ENCODE results near the gene LHFPL2.

DNA sequence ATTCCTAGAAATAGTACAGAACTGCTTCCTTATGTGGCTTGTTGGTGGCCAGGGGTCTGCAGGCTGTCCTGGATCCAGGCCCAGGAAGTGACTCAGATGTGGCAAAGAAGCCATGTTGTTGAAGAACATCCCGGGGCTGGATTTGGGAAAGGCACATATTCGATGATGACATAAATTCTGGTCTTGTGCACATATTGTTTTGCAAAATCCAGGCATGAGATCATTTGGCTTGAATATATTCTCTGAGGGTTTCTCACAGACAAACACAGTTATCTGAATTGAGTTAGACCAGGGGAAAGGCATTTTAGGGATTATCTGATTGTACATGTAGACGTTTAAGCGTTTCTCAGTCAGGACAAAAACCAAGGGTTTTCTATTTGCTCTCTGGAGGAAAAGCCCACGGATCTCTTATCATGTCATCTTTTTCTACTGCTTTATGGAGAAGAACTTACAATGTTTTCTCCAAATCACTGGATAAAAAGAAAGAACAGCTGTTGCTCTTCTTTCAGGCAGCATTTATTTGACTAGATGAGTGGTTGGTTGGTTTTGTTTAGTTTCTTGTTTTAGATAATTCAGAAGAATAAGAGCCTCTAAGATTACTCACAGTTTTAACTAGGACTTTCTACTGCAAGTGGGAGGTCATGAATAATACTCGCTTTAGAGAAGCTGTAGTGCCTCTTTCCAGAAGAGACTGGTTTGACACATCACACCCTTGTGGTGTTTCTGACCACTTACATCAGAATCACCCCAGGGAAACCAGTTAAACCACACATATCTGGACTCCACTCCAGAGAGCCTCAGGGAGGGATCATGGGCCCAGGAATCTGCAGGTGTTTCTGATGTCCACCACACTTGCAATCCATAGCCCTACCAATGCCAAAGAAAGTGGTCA lies 29.5 kb upstream of the LHFPL2 start:
- TF ChIP-seq POLR2A (IDR thresholded peaks at IDR 0.05), result peak in 1 of 2 donors; percentile 4
- TF ChIP-seq CTCF (IDR thresholded peaks at IDR 0.05), result no peak

Data from suprapubic skin (tissue), 3 donors.